HPDE6-E6E7 (cell line): Measurements from ENCODE around the gene CLMP.
"Not testable (repeated sequence)": the region's sequence is repeated elsewhere in the genome, so short reads cannot be mapped to it uniquely, and the experiment has no call there.

Experiments used
- DNase-seq: peaks from one replicate; pipeline ENCODE4 v3.0.0; 2011; ENCODE audit warnings: missing footprints; ENCODE audit errors: extremely low spot score

The CLMP gene

GRCh38 chr11:123135863-123136446, 59.1 kb downstream of the CLMP start:
- no peak for DNase-seq

GRCh38 chr11:123132881-123133280, 62.2 kb downstream of the CLMP start:
- DNase-seq = no peak

- DNase-seq = not testable (repeated sequence)
Observed at GRCh38 chr11:123132034-123132766, 62.8 kb downstream of the CLMP start.

DNA sequence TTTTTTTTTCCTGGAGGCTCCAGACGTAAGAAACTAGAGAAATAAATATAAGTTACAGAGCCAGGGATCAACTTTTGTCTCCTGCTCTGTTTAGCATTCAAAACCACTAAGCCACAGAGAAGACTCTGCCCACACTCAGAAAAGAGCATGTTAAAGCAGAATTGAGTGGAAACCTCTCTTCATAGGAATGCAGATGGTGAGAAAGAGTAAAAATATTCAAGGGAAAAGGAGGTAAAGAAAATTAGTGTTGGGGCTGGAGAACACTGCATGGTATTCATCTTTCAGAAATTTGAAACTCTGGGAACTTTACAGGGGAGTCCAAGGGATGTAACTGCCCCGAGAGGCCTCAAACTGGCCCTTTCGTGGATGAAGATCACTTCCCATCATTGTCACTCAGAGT, 65.1 kb downstream of the CLMP start:
- DNase-seq = no peak

GRCh38 chr11:123125169-123125568, 69.9 kb downstream of the CLMP start:
- no peak for DNase-seq

DNA sequence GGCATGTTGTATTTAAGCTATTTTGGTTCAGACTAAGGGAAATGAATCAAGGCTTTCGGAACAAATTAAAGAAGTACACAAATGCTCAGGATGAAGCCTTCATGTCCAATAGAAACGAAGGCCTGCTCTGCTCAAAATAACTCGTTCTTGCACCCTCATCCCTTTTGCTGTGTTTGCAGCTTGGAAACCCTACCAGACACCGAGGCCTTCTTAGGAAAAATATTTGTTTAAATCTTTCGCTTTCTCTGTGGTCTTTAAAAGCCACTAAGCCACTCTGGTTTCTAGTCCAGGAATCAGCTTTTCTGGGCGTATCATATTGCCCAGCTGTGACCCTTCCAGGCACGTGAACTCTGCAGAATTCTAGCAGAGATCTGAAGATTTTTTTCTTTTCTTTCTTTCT, 72.2 kb downstream of the CLMP start:
- no peak for DNase-seq

DNA sequence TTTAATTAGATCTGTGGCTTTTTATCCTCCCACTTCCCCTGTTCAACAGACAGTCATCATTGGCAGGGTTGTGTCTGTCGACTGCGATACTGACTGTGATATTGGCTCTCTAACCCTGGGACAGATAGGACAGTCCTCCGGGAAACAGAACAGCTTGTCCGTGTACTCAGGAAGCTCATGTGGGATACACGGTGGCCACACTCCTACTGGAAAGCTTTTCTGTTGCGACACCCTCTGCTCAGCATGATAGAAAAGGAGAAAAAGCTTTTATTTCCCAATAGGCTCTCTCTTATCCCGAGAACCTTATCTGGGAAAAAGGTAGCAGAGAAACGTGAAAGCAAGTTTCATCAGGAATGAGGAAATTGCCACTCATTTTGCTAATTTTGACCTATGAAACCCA, 72.7 kb downstream of the CLMP start:
- DNase-seq = no peak

- DNase-seq = no peak
Observed at GRCh38 chr11:123116486-123116885, 78.6 kb downstream of the CLMP start.

DNA sequence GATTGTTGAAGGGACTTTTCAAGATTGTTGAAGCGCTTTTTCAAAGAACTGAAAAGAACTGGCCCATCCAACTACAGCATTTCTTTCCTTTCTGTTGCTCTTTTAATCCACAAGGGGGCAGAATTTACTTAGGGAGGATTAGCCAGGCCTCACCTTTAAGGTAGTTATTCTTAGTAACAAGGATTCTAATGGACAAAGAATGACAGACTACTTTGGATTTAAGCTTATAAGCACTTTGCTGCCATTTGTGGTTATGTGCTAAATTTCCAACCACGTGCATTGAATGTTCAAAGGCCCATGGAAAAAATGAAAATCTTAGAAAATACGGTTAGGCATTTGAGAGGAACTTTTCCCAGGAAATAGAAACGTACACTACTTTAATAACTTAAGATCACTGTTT, 83.6 kb downstream of the CLMP start:
- peak; percentile 65 for DNase-seq

- no peak for DNase-seq
Observed at GRCh38 chr11:123110397-123110796, 84.7 kb downstream of the CLMP start.

DNA sequence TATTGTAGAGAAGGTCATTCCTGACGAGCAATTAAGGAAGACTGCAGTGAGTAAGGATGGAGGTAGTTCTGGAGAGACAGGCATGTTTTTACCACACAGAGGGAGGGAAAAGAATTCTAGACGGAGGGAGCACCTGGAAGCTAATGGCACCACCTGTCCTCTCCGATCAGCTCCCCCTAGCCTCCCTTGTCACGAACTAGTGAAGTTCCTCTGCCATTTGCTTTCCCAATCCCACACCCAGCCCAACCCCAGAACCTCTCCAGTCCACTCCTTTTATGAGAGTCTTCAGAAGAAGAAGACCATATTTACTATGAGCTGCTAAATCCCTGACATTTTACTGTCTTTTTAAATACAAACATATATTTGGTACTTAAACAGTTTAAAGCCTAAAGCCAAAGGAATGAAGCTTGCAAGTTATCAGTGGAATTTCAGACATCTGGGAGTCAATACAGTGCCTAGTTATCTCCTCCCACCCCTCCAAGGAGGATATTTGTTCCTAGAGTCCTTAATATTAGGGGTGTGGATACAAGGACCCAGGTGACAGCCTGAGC, 87.0 kb downstream of the CLMP start:
- DNase-seq = no peak

GRCh38 chr11:123104697-123105096, 90.4 kb downstream of the CLMP start:
- DNase-seq = no peak

DNA sequence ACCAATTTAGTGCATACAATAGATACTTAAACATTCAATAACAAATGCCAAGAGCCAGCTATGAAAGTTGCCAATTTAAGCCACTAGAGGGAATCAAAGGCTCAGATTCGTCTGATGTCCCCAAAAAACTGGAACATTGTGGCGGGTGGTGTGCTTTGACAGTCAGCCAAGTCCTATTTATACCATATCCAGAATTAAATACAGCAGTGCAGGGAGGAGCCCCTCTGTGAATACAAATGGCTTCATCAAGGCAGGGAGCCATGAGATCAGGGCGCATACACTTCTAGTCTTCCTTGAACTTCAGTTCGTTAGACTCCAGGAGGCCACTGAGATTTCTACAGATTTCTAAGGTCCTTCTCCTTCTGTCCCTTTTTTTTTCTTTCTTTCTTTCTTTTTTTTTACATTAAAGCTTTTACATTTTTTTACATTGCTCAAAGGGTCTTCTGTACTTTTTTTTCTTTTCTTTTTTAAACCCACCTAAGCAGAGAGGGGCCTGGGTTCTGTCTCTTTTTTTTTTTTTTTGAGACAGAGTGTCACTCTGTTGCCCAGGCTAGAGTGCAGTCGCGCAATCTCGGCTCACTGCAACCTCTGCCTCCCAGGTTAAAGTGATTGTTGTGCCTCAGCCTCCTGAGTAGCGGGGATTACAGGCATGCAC, 91.6 kb downstream of the CLMP start:
- DNase-seq = no peak

- no peak for DNase-seq
Observed at GRCh38 chr11:123100379-123101085, 94.5 kb downstream of the CLMP start.

DNA sequence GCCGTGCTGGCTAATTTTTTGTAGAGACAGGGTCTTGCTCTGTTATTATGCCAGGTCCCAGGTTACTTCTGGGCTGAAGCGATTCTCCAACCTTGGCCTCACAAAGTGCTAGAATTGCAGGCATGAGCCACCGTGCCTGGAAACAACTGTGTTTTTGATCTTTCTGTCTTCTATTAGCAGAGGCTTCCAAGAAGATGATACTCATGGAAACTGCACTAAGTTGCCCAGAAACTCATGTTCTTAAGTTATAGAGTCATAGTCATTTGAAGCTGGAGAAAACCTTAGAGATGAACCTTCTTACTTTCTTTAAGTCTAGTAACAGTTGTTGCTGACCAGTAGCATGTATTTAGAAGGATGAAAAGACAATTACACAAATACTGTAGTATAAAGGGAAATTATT, 96.1 kb downstream of the CLMP start:
- no peak for DNase-seq

DNA sequence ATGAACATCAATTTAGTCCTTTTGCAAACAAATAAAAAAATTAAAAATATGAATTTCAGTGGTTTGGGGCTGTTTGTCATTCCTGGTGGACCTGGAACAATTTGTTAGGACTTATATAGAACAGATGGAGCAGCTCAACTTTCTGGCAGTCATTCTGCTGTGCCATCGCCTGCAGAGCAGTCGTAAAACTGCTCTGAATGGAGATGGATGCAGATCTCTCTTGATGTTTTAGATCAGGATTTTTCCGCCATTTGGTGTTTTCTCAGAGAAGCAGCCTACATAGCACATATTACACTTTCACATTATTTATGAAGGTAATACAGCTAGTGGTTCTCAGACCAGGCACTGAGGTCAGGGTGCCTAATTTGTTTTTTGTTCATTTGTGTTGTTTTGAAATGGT, 101.3 kb downstream of the CLMP start:
- no peak for DNase-seq

GRCh38 chr11:123091506-123091905, 103.5 kb downstream of the CLMP start:
- no peak for DNase-seq

DNA sequence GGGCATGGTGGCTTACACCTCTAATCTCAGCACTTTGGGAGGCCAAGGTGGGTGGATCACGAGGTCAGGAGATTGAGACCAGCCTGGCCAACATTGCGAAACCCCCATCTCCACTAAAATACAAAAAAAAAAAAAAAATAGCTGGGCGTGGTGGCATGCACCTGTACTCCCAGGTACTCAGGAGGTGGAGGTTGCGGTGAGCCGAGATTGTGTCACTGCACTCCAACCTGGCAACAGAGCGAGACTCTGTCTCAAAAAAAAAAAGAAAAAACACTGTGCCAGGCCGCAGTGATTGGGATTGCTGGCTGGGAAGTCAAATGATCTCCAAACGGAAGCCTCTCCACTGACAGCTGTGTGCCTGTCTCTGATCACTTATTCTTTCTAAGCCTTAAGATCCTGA, 104.9 kb downstream of the CLMP start:
- DNase-seq = not testable (repeated sequence)

GRCh38 chr11:123088896-123089295, 106.2 kb downstream of the CLMP start:
- DNase-seq = not testable (repeated sequence)

DNA sequence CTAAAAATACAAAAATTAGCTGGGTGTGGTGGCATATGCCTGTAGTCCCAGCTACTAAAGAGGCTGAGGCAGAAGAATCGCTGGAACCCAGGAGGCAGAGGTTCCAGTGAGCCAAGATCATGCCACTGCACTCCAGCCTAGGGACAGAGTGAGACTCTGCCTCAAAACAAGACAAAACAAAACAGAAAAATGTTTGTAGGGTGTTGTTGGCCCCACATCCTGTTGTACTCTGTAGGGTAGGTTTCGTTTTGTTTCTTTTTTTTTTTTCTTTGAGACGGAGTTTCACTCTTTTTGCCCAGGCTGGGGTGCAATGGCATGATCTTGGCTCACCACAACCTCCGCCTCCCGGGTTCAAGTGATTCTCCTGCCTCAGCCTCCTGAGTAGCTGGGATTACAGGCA, 107.4 kb downstream of the CLMP start:
- not testable (repeated sequence) for DNase-seq

GRCh38 chr11:123086305-123086704, 108.7 kb downstream of the CLMP start:
- DNase-seq = no peak

DNA sequence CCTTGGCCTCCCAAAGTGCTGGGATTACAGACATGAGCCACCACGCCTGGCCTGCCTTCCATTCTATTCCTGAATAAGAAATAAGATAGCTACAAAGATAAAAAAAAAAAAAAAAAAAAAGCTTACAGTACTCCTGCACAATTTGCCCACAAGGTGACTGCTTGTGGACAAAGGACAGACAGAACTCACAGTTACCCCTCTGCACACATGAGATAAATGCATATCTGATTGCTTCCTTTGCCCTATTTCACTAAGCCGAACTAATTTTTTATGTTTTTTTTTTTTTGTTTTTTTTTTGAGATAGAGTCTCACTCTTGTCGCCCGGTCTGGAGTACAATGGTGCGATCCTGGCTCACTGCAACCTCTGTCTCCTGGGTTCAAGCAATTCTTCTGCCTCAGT, 109.6 kb downstream of the CLMP start:
- DNase-seq = no peak
